ENCODE results near the gene SCD5. TPM values are rescaled to one million over a fixed set of nuclear protein-coding genes. Genes with fewer than 3 reads are reported as not detected.

The SCD5 gene
- total and polyA plus RNA-seq, 2 donors (not counting 3 experiments of a cell fraction or from before 2014, with no cell fraction given) = 38.4 to 38.5 TPM

GRCh38 chr4:82599336-82599735 lies 199.3 kb downstream of the SCD5 start:
- no peak for FAIRE-seq
- DNase-seq (ENCODE audit: low read depth, low spot score) = no peak
- CTCF ChIA-PET = no interaction called here

More at GRCh38 chr4:82599336-82599735, 199.3 kb downstream of the SCD5 start:
- H3K27ac ChIP-seq (ENCODE audit: insufficient read depth, low read depth, low read length) = no peak overlapping the region
- POLR2A ChIA-PET = no interaction called here
- dilution Hi-C loops (cut with MboI; ENCODE audit: extremely low pct_ligation_motif_present, low sequenced_read_pairs) (no loop called here), intact Hi-C loops (cut with micrococcal nuclease) (loop anchor here (2.0 kb wide), 1 partner anchor 137 kb away; no protein-coding TSS in a partner anchor)
- TF ChIP-seq EZH2 (IDR thresholded peaks at IDR 0.05; ENCODE audit: borderline replicate concordance, low read depth, low read length, severe bottlenecking) = no peak
- TF ChIP-seq CTCF (IDR thresholded peaks at IDR 0.05; ENCODE audit: extremely low read depth in 1 of 2, insufficient read depth in 1 of 2, low read depth in 1 of 2, low read length in 2 of 2) = no peak
- no peak for TF ChIP-seq MYC (IDR thresholded peaks at IDR 0.05; ENCODE audit: low read depth, low read length)
- no peak for TF ChIP-seq POLR2AphosphoS5 (IDR thresholded peaks at IDR 0.05; ENCODE audit: insufficient read depth, low read depth, low read length)
- no peak for TF ChIP-seq POLR2A (IDR thresholded peaks at IDR 0.05; ENCODE audit: low read depth, low read length)
- no peak for TF ChIP-seq GATA2 (IDR thresholded peaks at IDR 0.05; ENCODE audit: insufficient read depth, insufficient read length, low read depth, low read length)
- no peak for TF ChIP-seq MAX (IDR thresholded peaks at IDR 0.05; ENCODE audit: insufficient read depth, insufficient read length)
- no peak for TF ChIP-seq FOS (IDR thresholded peaks at IDR 0.05; ENCODE audit: borderline replicate concordance, insufficient read depth, low read length)
- no peak for TF ChIP-seq JUN (IDR thresholded peaks at IDR 0.05; ENCODE audit: borderline replicate concordance, insufficient read depth, insufficient read length, low read depth)
- no peak overlapping the region for H2AFZ ChIP-seq (ENCODE audit: low read depth, low read length)
- H3K36me3 ChIP-seq (ENCODE audit: control insufficient read depth in 2 of 2, extremely low read depth in 1 of 2, insufficient read depth in 2 of 2, low read length in 2 of 2) = no peaks in the 10 kb centered on the region
- no peaks in the 10 kb centered on the region for H3K4me1 ChIP-seq (ENCODE audit: control insufficient read depth, extremely low read depth, insufficient read depth, low read length)
- H4K20me1 ChIP-seq (replicated peaks; ENCODE audit: control insufficient read depth, extremely low read depth, insufficient read depth, low read length) = no peaks in the 10 kb centered on the region
- peaks cover 5 to 7% of the 10 kb centered on the region in 2 experiments for H3K27me3 ChIP-seq (ENCODE audit: control insufficient read depth in 2 of 2, insufficient read depth in 2 of 2, low read length in 2 of 2)
- H3K9me1 ChIP-seq (replicated peaks; ENCODE audit: control insufficient read depth, extremely low read depth, insufficient read depth, low read length) = no peaks in the 10 kb centered on the region
- no TSS peak for BruUV-seq (replicated peaks)
- H3K9me3 ChIP-seq (replicated peaks; ENCODE audit: control insufficient read depth, insufficient read depth, low read length) = no peaks in the 10 kb centered on the region
- no peak overlapping the region for H3K4me3 ChIP-seq (replicated peaks in 1 of 3; ENCODE audit: insufficient read depth in 1 of 3, low read depth in 1 of 3, low read length in 3 of 3)
- H3K79me2 ChIP-seq (ENCODE audit: control insufficient read depth, insufficient read depth, low read length) = no peaks in the 10 kb centered on the region
- H3K9ac ChIP-seq (replicated peaks; ENCODE audit: extremely low read depth, insufficient read depth, low read length) = no peak overlapping the region
- H3K4me2 ChIP-seq (ENCODE audit: insufficient read depth, low read length) = no peak overlapping the region

Data from endothelial cell of umbilical vein (primary cell).